OCI-LY1 (cell line): ENCODE data around the gene GAK.

Experiments
- H2AFZ ChIP-seq: fragments of 200-600 bp; sonication (generic), shearing (Covaris generic); 2 replicates; pipeline ENCODE4 v1.6.0; 2014; ENCODE audit warnings: antibody characterized with exemption, mild to moderate bottlenecking, low read length
- H3F3A ChIP-seq: fragments of 200-600 bp; sonication (generic), shearing (Covaris generic); 2 replicates; pipeline ENCODE4 v1.6.0; 2014; ENCODE audit warnings: mild to moderate bottlenecking, antibody characterized with exemption, low read length, moderate library complexity; ENCODE audit not compliant: insufficient read depth
- H3K27ac ChIP-seq: fragments of 200-600 bp; sonication (generic); 2 replicates; pipeline ENCODE4 v1.5.1; 2014; ENCODE audit warnings: low read length, mixed run types, mild to moderate bottlenecking, low read depth; ENCODE audit not compliant: poor library complexity, severe bottlenecking
- H3K27me3 ChIP-seq: fragments of 200-600 bp; sonication (generic); 2 replicates; pipeline ENCODE4 v1.6.0; 2014; ENCODE audit warnings: antibody characterized with exemption, mild to moderate bottlenecking, low read length, moderate library complexity; ENCODE audit not compliant: insufficient read depth
- H3K36me3 ChIP-seq: fragments of 200-600 bp; sonication (generic); 2 replicates; pipeline ENCODE4 v1.6.1; 2014; ENCODE audit warnings: mild to moderate bottlenecking, antibody characterized with exemption, low read length, moderate library complexity, mixed read lengths; ENCODE audit not compliant: insufficient read depth
- H3K4me1 ChIP-seq: fragments of 200-600 bp; sonication (generic); 2 replicates; pipeline ENCODE4 v1.5.1; 2014; ENCODE audit warnings: mild to moderate bottlenecking, low read length, moderate library complexity; ENCODE audit not compliant: insufficient read depth, severe bottlenecking
- H3K4me2 ChIP-seq: fragments of 200-600 bp; sonication (generic), shearing (Covaris generic); 2 replicates; pipeline ENCODE4 v1.6.1; 2014; ENCODE audit warnings: low read length
- H3K4me3 ChIP-seq: fragments of 200-600 bp; sonication (generic); 2 replicates; pipeline ENCODE4 v1.5.1; 2014; ENCODE audit warnings: low read length, low read depth, mild to moderate bottlenecking, mixed read lengths; ENCODE audit not compliant: poor library complexity, severe bottlenecking
- H3K79me2 ChIP-seq: fragments of 200-600 bp; shearing (Covaris generic); 2 replicates; pipeline ENCODE4 v1.6.1; 2016; ENCODE audit warnings: mixed run types, low read length, mixed read lengths; ENCODE audit not compliant: insufficient read depth
- H3K9ac ChIP-seq: fragments of 200-600 bp; sonication (generic), shearing (Covaris generic); 2 replicates; pipeline ENCODE4 v1.6.1; 2014; ENCODE audit warnings: mild to moderate bottlenecking, low read length, mixed read lengths
- H3K9me2 ChIP-seq: fragments of 200-600 bp; sonication (generic), shearing (Covaris generic); 2 replicates; pipeline ENCODE4 v1.6.1; 2014; ENCODE audit warnings: low read depth, mild to moderate bottlenecking, low read length, mixed read lengths
- H3K9me3 ChIP-seq: fragments of 200-600 bp; shearing (Covaris generic); 2 replicates; pipeline ENCODE4 v1.6.1; 2014; ENCODE audit warnings: low read length, mixed read lengths
- H4K20me1 ChIP-seq: fragments of 200-600 bp; sonication (generic), shearing (Covaris generic); 2 replicates; pipeline ENCODE4 v1.6.0; 2016; ENCODE audit warnings: mild to moderate bottlenecking, low read length; ENCODE audit not compliant: insufficient read depth
- CTCF ChIP-seq: fragments of 200-600 bp; sonication (generic), shearing (Covaris generic); IDR thresholded peaks from 2 replicates; pipeline ENCODE4 v1.5.1; 2017; ENCODE audit warnings: mild to moderate bottlenecking, antibody characterized with exemption, low read length, moderate library complexity, mixed read lengths
- EZH2 ChIP-seq: fragments of 200-600 bp; sonication (generic), shearing (Covaris generic); IDR thresholded peaks from 2 replicates; pipeline ENCODE4 v1.8.0; 2017; ENCODE audit warnings: borderline replicate concordance, mixed run types, mild to moderate bottlenecking, antibody characterized with exemption, low read length, moderate library complexity, mixed read lengths

The GAK gene

DNA sequence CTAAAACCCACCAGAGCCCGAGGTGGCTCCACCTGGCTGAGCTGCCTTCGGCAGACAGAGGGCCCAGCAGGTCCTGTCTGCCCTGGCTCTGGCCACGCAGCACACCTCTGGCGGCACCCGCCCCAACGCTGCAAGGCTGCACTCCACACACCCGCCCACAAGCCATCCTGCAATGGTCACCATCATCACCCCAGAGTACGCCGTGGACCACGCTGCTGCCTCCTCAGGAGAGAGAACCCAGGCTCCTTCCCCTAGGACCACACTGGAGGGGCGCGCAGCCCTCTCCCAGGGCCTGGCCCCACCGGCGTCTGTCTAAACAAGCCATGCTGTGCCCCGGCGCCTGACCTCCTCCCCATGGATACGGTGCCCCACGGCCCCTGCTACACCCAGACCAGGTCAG lies 66.5 kb downstream of the GAK start:
- H3K9ac ChIP-seq, result no peak overlapping the region
- H3F3A ChIP-seq, result no peaks in the 10 kb centered on the region
- no peak overlapping the region for H3K27ac ChIP-seq
- no peak overlapping the region for H3K4me2 ChIP-seq
- no peak overlapping the region for H2AFZ ChIP-seq
- H4K20me1 ChIP-seq, result no peaks in the 10 kb centered on the region
- no peaks in the 10 kb centered on the region for H3K4me1 ChIP-seq
- H3K27me3 ChIP-seq, result no peaks in the 10 kb centered on the region
- no peaks in the 10 kb centered on the region for H3K79me2 ChIP-seq
- no peaks in the 10 kb centered on the region for H3K9me2 ChIP-seq
- TF ChIP-seq EZH2 (no peak), CTCF (no peak)
- H3K36me3 ChIP-seq, result peaks cover 4% of the 10 kb centered on the region; the same call in 1 of the 2 replicates
- no peak overlapping the region for H3K4me3 ChIP-seq
- no peaks in the 10 kb centered on the region for H3K9me3 ChIP-seq

- Histone ChIP-seq H3K27ac (no peak overlapping the region), H3K9me2 (no peaks in the 10 kb centered on the region), H3K27me3 (no peaks in the 10 kb centered on the region), H3K36me3 (peaks cover 4% of the 10 kb centered on the region; the same call in 1 of the 2 replicates), H3K79me2 (no peaks in the 10 kb centered on the region), H3K4me2 (no peak overlapping the region), H3K9me3 (no peaks in the 10 kb centered on the region), H3K9ac (no peak overlapping the region), H3K4me3 (no peak overlapping the region), H4K20me1 (no peaks in the 10 kb centered on the region), H3F3A (no peaks in the 10 kb centered on the region), H2AFZ (no peak overlapping the region), H3K4me1 (no peaks in the 10 kb centered on the region)
- TF ChIP-seq EZH2, result no peak
Observed at GRCh38 chr4:865121-865465, 67.0 kb downstream of the GAK start.

DNA sequence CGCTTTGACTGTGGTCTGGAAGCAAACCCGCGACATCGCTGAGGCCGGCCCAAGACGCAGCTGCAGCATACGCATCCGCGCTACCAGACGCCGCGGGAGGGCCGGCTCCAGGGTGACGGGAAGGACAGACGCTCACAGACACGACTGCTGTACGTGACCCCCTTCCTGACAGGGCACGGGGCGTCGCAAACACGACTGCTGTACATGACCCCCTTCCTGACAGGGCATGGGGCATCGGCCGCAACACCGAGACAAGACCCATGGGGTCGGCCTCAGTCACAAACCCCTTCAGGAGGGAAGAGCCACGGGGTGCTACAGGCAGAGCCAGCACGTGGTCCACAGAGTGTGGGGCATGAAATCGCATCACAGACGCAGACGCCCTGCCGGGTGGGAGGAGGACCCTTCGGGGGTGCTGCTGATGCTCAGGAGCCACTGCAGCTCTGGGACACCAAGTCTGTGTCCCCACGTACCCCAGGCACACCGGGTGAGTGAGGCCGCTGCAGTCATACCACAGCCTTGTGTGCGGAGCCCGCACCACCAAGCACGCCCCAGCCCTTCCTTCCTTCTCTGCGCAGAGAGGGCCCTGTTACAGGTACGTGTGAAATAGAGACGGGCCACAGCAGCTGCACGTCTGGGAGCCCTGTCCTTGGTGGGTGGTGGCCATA lies 67.5 kb downstream of the GAK start:
- no peaks in the 10 kb centered on the region for H3K9me2 ChIP-seq
- H2AFZ ChIP-seq, result no peak overlapping the region
- TF ChIP-seq CTCF, result no peak
- no peak for TF ChIP-seq EZH2
- peaks cover 4% of the 10 kb centered on the region; the same call in 1 of the 2 replicates for H3K36me3 ChIP-seq
- H3K9me3 ChIP-seq, result no peaks in the 10 kb centered on the region
- no peak overlapping the region for H3K4me3 ChIP-seq
- no peak overlapping the region for H3K27ac ChIP-seq
- no peaks in the 10 kb centered on the region for H4K20me1 ChIP-seq
- no peak overlapping the region for H3K4me2 ChIP-seq
- H3K4me1 ChIP-seq, result no peaks in the 10 kb centered on the region
- H3K9ac ChIP-seq, result no peak overlapping the region
- no peaks in the 10 kb centered on the region for H3F3A ChIP-seq
- H3K27me3 ChIP-seq, result no peaks in the 10 kb centered on the region
- H3K79me2 ChIP-seq, result no peaks in the 10 kb centered on the region

DNA sequence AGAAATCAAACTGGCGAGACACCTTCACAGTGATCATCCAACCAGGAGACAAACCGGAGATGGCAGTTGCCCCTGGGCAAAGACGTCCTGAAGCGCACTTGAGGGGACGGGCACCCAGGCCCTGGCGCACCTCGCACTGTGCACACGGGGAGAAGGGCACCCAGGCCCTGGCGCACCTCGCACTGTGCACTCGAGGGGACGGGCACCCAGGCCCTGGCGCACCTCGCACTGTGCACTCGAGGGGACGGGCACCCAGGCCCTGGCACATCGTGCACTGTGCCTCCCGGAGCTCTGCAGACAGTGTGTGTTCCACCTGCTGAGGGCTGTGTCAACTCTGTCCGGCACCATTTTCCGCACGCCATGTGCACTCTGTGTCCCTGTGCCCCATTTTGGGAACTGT lies 71.6 kb downstream of the GAK start:
- H3K27ac ChIP-seq, result no peak overlapping the region
- no peaks in the 10 kb centered on the region for H3K79me2 ChIP-seq
- no peaks in the 10 kb centered on the region for H3K9me3 ChIP-seq
- no peak overlapping the region for H3K4me3 ChIP-seq
- H3K27me3 ChIP-seq, result no peaks in the 10 kb centered on the region
- H3K4me1 ChIP-seq, result no peaks in the 10 kb centered on the region
- peaks cover 17% of the 10 kb centered on the region; the same call in 1 of the 2 replicates for H3K36me3 ChIP-seq
- no peaks in the 10 kb centered on the region for H3K9me2 ChIP-seq
- H3K4me2 ChIP-seq, result no peak overlapping the region
- no peak overlapping the region for H3K9ac ChIP-seq
- no peaks in the 10 kb centered on the region for H4K20me1 ChIP-seq
- no peak overlapping the region for H2AFZ ChIP-seq
- TF ChIP-seq EZH2 (no peak), CTCF (no peak)
- 0 out of 2 replicates have a peak, but pooled peaks cover 5% of the 10 kb centered on the region for H3F3A ChIP-seq
